ENCODE measurements around the gene PTPRN2. TPM values are rescaled to one million over a fixed set of nuclear protein-coding genes. Genes with fewer than 3 reads are reported as not detected.

Gene PTPRN2
- total and polyA plus RNA-seq, 2 of the 13 experiments (the other 11 are each of a cell fraction or from before 2014, with no cell fraction given), result 2.5 to 24.2 TPM

DNA sequence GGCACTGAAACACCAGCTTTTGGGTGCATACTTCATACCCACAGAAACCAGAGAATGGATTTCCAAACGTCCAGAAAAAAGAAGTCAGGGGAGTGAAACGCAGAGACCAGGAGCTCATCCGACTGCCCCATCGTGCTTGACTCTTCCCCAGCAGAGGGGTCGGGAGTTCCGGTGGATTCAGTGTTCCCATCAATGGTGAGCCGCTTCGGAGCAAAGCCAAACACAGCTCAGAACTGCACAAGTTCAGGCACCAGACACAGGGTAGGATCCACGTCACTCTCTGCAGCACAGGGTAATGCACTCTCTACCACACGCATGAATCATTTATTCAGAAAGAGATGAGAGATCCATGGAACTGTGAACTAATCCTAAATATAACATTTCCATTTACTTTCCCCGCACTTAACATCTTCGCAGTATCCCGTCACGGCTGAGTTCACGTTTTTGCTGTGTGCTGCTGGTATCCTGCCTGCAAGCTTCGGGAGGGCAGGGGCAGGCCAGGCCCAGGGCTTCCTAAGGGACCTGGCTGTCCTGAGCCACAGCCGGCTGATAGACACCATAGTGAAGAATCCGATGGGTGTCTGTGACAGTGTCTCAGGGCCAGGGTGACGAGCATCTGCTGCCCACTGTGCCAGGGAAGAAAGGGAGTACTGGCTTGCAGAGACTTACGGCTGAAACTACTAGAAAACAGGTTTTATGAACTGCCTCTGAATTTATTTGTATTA lies 545.3 kb downstream of the PTPRN2 start (continued):
- TF ChIP-seq, protein P1, sequence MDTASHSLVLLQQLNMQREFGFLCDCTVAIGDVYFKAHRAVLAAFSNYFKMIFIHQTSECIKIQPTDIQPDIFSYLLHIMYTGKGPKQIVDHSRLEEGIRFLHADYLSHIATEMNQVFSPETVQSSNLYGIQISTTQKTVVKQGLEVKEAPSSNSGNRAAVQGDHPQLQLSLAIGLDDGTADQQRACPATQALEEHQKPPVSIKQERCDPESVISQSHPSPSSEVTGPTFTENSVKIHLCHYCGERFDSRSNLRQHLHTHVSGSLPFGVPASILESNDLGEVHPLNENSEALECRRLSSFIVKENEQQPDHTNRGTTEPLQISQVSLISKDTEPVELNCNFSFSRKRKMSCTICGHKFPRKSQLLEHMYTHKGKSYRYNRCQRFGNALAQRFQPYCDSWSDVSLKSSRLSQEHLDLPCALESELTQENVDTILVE (CRISPR knock-in tag; IDR thresholded peaks at IDR 0.05), result no peak
- TF ChIP-seq, protein P2, sequence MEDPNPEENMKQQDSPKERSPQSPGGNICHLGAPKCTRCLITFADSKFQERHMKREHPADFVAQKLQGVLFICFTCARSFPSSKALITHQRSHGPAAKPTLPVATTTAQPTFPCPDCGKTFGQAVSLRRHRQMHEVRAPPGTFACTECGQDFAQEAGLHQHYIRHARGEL (CRISPR knock-in tag; IDR thresholded peaks at IDR 0.05), result no peak
- no peak for TF ChIP-seq ZNF850 (CRISPR knock-in tag; conservative IDR thresholded peaks at IDR 0.05)
- no peak for TF ChIP-seq ZBTB20 (CRISPR knock-in tag; IDR thresholded peaks at IDR 0.05; ENCODE audit: borderline replicate concordance, low read depth)
- no peak for TF ChIP-seq ZNF772 (CRISPR knock-in tag; IDR thresholded peaks at IDR 0.05)
- TF ChIP-seq POLR2A (IDR thresholded peaks at IDR 0.05; ENCODE audit: insufficient read depth in 1 of 2, low read depth in 2 of 2, low read length in 2 of 2), result no peak
- TF ChIP-seq TCF12 (IDR thresholded peaks at IDR 0.05), result no peak
- TF ChIP-seq TCF12 (CRISPR knock-in tag; IDR thresholded peaks at IDR 0.05), result no peak
- TF ChIP-seq ZNF225 (CRISPR knock-in tag; IDR thresholded peaks at IDR 0.05), result no peak
- no peak for TF ChIP-seq TEAD2 (CRISPR knock-in tag; IDR thresholded peaks at IDR 0.05)
- no peak for TF ChIP-seq ZNF790 (CRISPR knock-in tag; IDR thresholded peaks at IDR 0.05; ENCODE audit: borderline replicate concordance)
- TF ChIP-seq ZNF318 (CRISPR knock-in tag; IDR thresholded peaks at IDR 0.05), result no peak
